ENCODE data around the gene FGL2. TPM values are rescaled to one million over a fixed set of nuclear protein-coding genes. Genes with fewer than 3 reads are reported as not detected.
"Not testable (repeated sequence)": the region's sequence is repeated elsewhere in the genome, so short reads cannot be mapped to it uniquely, and the experiment has no call there.

Gene FGL2
- total RNA-seq, 2 donors from 2014 or later: 6.3 to 11.7 TPM

DNA sequence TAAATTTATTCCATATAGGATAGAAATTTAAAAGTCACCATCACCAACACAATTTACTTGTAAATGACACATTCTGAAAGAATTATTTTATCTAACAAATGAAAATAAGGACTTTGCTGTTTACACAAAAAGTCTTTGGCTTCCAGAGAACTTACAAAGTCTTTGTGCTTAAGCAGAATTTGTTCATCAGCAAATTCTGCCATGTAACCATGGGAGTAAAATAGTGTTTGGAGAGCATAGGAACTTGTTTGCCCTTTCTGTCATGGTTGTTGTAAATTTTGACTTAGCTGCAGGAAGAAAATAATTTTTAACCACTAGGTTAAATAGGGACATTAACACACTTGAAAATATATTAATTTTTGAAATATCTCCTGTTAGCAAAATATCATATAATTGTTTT is 15.2 kb downstream of the FGL2 start:
- Histone ChIP-seq H3K9me3 (no peaks in the 10 kb centered on the region), H3K27ac (no peak overlapping the region), H3K4me3 (no peak overlapping the region), H3K27me3 (replicated peaks; ENCODE audit: insufficient read depth) (no peaks in the 10 kb centered on the region), H3K4me1 (replicated peaks) (no peaks in the 10 kb centered on the region), H3K36me3 (no peaks in the 10 kb centered on the region)
- intact Hi-C loops (cut with DNase I): no loop called here
- DNase-seq (ENCODE audit: low spot score): no peak
- TF ChIP-seq POLR2A (IDR thresholded peaks at IDR 0.05): no peak
- TF ChIP-seq POLR2AphosphoS5 (IDR thresholded peaks at IDR 0.05): no peak
- TF ChIP-seq, protein P1, sequence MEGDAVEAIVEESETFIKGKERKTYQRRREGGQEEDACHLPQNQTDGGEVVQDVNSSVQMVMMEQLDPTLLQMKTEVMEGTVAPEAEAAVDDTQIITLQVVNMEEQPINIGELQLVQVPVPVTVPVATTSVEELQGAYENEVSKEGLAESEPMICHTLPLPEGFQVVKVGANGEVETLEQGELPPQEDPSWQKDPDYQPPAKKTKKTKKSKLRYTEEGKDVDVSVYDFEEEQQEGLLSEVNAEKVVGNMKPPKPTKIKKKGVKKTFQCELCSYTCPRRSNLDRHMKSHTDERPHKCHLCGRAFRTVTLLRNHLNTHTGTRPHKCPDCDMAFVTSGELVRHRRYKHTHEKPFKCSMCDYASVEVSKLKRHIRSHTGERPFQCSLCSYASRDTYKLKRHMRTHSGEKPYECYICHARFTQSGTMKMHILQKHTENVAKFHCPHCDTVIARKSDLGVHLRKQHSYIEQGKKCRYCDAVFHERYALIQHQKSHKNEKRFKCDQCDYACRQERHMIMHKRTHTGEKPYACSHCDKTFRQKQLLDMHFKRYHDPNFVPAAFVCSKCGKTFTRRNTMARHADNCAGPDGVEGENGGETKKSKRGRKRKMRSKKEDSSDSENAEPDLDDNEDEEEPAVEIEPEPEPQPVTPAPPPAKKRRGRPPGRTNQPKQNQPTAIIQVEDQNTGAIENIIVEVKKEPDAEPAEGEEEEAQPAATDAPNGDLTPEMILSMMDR (IDR thresholded peaks at IDR 0.05): no peak

DNA sequence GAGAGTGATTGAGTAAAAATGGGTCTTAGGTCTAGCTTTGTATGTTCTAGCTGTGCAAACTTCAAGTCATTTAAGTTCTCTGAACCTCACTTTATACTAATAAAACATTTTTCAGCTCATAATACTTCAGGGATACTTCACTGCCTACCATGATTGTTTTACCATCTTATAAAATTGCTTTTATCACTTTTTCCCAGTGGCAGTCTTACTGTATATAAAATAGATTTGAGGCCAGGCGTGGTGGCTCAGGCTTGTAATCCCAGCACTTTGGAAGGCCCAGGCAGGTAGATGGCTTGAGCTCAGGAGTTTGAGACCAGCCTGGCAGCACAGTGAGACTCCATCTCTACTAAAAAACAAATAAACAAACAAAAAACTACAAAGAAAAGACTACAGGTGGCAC is 17.4 kb downstream of the FGL2 start:
- H3K4me3 ChIP-seq: no peak overlapping the region
- no peak for TF ChIP-seq POLR2A (IDR thresholded peaks at IDR 0.05)
- TF ChIP-seq, protein P1 (IDR thresholded peaks at IDR 0.05): no peak
- no peaks in the 10 kb centered on the region for H3K4me1 ChIP-seq (replicated peaks)
- WGBS: 74% methylated on average over 1 of the region's 1 CpG
- H3K36me3 ChIP-seq: no peaks in the 10 kb centered on the region
- no peak for DNase-seq (ENCODE audit: low spot score)
- no peak overlapping the region for H3K27ac ChIP-seq
- intact Hi-C loops (cut with DNase I): no loop called here
- H3K9me3 ChIP-seq: no peaks in the 10 kb centered on the region
- H3K27me3 ChIP-seq (replicated peaks; ENCODE audit: insufficient read depth): no peaks in the 10 kb centered on the region

DNA sequence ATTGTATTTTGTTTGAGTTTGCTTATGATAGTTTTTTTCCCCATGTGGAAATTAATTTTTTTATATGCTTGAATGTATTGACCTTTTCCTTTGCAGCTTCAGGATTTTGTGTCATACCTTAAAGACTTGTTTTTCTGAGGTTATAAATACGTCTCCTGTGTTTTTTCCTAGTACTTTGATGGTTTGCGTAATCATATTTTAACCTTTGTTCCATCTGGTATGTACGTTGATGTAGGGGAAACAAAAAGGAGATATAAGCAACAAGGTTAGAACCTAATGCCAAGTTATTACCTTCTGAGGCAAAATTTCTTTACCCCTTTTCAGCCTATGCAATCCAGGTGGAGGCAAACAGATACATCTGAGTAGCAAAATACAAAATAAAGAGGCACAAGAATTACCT is 17.9 kb downstream of the FGL2 start:
- intact Hi-C loops (cut with DNase I): no loop called here

DNA sequence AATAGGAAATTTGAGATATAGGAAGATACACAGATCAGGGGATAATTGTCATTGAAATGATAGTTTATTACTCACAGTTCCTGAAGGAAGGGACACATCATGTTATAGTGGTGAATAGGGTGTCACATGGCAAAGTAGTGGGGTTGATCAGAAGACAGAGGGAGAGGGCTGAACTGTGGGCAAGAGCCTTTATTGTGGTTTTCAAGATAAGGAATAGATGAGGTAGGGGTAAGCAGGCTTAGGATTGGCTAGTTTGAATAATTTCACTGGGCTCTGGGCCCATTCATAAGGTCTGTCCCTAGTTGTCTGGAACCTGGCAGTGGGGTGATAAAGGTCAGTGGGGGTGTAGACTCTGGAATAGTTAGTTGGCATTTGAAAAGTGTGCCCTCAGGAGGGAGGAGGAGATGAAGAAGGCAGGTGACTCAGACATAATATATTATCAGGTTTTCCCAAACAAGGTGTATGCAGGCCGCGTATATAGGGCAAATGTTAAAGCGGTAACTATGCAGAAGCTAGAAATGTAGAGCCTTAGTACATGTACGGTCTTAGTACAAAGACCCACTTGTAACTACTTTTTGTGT is 18.5 kb downstream of the FGL2 start:
- TF ChIP-seq POLR2A (IDR thresholded peaks at IDR 0.05) (no peak), POLR2AphosphoS5 (IDR thresholded peaks at IDR 0.05) (no peak)
- TF ChIP-seq, protein P1 (IDR thresholded peaks at IDR 0.05): no peak
- intact Hi-C loops (cut with DNase I): no loop called here
- Histone ChIP-seq H3K9me3 (no peaks in the 10 kb centered on the region), H3K27ac (no peak overlapping the region), H3K36me3 (no peaks in the 10 kb centered on the region), H3K4me1 (replicated peaks) (no peaks in the 10 kb centered on the region), H3K27me3 (replicated peaks; ENCODE audit: insufficient read depth) (no peaks in the 10 kb centered on the region), H3K4me3 (no peak overlapping the region)
- no peak for DNase-seq (ENCODE audit: low spot score)
- WGBS: 90% methylated on average over 4 of the region's 4 CpGs

More for the DNA sequence above, 17.9 kb downstream of the FGL2 start:
- no peak for DNase-seq (ENCODE audit: low spot score)
- Histone ChIP-seq H3K27me3 (replicated peaks; ENCODE audit: insufficient read depth) (no peaks in the 10 kb centered on the region), H3K4me3 (no peak overlapping the region), H3K4me1 (replicated peaks) (no peaks in the 10 kb centered on the region), H3K9me3 (no peaks in the 10 kb centered on the region), H3K27ac (no peak overlapping the region), H3K36me3 (no peaks in the 10 kb centered on the region)
- TF ChIP-seq POLR2A (IDR thresholded peaks at IDR 0.05): no peak
- WGBS: 85% methylated on average over 3 of the region's 3 CpGs

DNA sequence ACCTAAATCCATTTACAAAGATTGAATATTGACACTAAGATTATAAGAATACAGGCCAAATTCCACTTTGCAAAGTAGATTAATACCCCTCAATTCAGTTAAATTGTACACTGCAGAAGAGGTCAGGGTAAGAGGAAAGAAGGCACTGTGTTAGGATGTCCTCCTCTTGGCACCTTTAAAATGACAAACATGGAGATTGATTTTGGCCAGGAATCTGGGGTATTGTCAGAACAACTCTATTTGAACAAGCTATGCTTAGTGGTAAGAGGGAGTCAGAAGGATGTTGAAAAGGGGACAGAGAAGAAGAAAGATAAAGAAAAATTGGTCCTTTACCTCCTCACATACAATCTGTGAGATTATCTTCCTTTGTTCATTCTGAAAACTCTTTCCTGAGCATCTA is 21.6 kb downstream of the FGL2 start:
- H3K27me3 ChIP-seq (replicated peaks; ENCODE audit: insufficient read depth); DNase-seq (ENCODE audit: low spot score); H3K27ac ChIP-seq; H3K4me1 ChIP-seq (replicated peaks); intact Hi-C loops (cut with DNase I); H3K36me3 ChIP-seq; H3K4me3 ChIP-seq; H3K9me3 ChIP-seq: not testable (repeated sequence)

DNA sequence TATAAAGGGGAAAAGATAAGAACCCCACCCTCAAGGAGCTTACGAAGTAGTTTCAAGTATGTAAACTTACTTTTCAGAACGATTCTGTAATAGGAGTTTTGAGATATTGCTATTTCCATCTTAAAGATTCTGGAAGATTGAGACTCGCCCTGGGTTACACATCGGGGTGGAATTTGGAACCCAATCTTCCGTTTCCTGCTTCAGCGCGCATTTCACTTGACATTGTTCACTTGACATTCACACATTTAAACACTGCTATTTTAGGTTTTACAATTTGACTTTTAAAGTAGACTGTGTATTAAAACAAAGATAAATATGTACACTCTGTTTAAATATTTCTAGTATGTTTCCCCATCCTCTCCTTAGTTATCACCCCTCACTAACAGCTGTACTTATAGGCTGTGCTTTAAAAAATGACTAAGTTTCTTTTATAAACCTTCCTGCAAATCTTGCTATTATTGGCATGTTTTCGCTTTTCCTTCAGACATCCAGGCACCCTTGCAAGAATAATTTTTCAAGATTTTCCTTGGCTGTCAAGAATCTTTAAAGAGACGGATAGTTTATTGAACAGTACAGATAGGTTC is 22.2 kb downstream of the FGL2 start:
- H3K27me3 ChIP-seq (replicated peaks; ENCODE audit: insufficient read depth); H3K9me3 ChIP-seq; H3K36me3 ChIP-seq; H3K4me1 ChIP-seq (replicated peaks); H3K4me3 ChIP-seq; DNase-seq (ENCODE audit: low spot score); intact Hi-C loops (cut with DNase I); H3K27ac ChIP-seq: not testable (repeated sequence)
- 73% methylated on average over 9 of the region's 9 CpGs for WGBS

DNA sequence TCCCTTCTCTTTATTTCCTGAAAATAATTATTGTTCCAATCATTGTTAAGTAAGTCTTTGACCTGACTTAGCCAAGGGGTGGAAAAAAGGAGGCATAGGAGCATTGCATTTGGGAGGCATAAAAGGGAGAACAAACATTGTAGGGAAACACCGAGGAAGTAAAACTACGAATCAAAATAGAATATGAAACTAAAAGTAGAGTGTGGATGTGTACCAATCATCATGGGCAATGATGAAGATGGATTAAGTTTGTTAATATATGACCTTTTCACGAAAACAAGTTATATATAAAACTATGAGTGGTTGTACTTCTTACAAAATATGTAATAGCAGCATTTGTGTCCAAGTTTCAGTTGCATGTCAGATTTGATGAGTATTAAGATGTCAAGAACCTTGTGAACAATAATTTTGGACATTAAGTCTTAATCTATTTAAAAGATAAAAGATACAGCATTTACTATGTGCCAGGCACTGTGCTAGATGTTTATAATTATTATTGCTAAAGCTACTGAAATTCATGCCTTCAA is 24.3 kb downstream of the FGL2 start:
- H3K9me3 ChIP-seq; H3K4me3 ChIP-seq; DNase-seq (ENCODE audit: low spot score); H3K27me3 ChIP-seq (replicated peaks; ENCODE audit: insufficient read depth); H3K36me3 ChIP-seq; H3K4me1 ChIP-seq (replicated peaks); H3K27ac ChIP-seq; intact Hi-C loops (cut with DNase I): not testable (repeated sequence)
- WGBS: 95% methylated on average over 2 of the region's 3 CpGs

DNA sequence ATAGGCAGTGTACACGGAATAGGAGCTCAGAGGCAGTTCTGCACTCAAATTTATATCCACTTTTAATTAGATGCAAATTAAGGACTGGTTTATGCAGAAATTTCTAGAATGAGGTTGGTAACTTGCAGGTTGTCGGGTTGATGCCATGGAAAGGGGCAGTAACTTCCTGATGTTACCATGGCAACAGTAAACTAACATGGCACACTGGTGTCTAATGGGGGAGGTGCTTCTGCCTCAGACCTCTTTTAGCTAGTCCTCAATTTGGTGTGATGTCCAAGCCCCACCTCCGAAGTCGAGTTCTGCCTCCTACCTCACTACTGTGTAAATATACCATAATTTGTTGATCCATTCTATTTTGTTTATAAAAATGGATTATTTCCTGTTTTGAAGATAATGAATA is 25.2 kb downstream of the FGL2 start:
- H3K4me3 ChIP-seq; H3K9me3 ChIP-seq; H3K27me3 ChIP-seq (replicated peaks; ENCODE audit: insufficient read depth); H3K36me3 ChIP-seq; intact Hi-C loops (cut with DNase I); H3K27ac ChIP-seq; DNase-seq (ENCODE audit: low spot score); H3K4me1 ChIP-seq (replicated peaks): not testable (repeated sequence)
- 92% methylated on average over 3 of the region's 4 CpGs for WGBS

DNA sequence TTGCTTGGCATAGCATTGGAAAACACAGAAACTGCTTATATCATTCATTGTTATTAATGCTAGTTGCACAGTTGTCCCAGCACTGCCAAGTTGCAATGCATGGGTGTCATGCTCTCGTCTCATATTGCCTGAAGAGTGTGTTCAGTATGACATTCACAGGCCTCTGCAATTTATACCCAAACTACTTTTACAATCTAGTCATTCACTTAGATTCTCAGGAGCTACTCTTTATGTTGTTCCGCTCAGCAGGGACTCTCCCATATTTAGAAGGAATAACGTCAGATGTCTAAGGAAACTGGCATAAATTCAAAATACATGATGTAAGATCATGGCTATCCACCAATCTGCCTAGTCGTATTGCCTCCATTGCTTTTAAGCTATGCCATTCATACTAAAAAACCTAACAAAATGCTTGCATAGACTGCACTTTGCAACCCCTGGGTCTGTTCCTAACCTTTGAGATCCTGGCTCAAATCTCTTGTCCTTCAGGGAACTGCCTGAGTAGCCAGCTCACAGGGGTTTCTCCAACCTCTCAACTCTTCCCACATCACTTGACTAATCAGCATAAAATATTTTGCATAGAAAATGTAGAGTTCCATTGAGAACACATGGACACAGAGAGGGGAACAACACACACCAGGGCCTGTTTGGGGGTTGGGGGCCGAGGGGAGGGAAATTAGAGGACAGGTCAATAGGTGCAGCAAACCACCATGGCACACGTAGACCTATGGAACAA is 27.0 kb downstream of the FGL2 start:
- H3K9me3 ChIP-seq; H3K27me3 ChIP-seq (replicated peaks; ENCODE audit: insufficient read depth); H3K4me3 ChIP-seq; H3K36me3 ChIP-seq; intact Hi-C loops (cut with DNase I); H3K27ac ChIP-seq; H3K4me1 ChIP-seq (replicated peaks); DNase-seq (ENCODE audit: low spot score): not testable (repeated sequence)
- WGBS: 87% methylated on average over 6 of the region's 6 CpGs
